GM06990 (cell line): ENCODE results near the gene TLR9.
A peak's percentile ranks its signal among the peaks of the same experiment; 100 is the strongest.

Source experiments
- DNase-seq: peaks from one replicate; pipeline ENCODE4 v3.0.0-alpha.2; 2011; ENCODE audit not compliant: insufficient read length; ENCODE audit errors: extremely low read depth
- H3K27me3 ChIP-seq: replicated peaks from 2 replicates; pipeline ENCODE4 v1.6.0; 2011; ENCODE audit warnings: low read length; ENCODE audit not compliant: control insufficient read depth, insufficient read depth
- H3K36me3 ChIP-seq: 2 replicates; pipeline ENCODE4 v1.5.1; 2011; ENCODE audit warnings: low read length; ENCODE audit not compliant: control insufficient read depth, insufficient read depth
- H3K4me3 ChIP-seq: replicated peaks from 2 replicates; pipeline ENCODE4 v1.5.1; 2011; ENCODE audit warnings: low read depth, mild to moderate bottlenecking, control low read depth, low read length
- CTCF ChIP-seq: IDR thresholded peaks from 2 replicates; pipeline ENCODE4 v1.5.1; 2011; ENCODE audit warnings: low read length, control low read depth, mild to moderate bottlenecking, inconsistent platforms; ENCODE audit not compliant: insufficient read depth, poor library complexity, severe bottlenecking

The TLR9 gene

GRCh38 chr3:52228266-52228665, 2.8 kb upstream of the TLR9 start:
- no peak for TF ChIP-seq CTCF
- H3K36me3 ChIP-seq, result peaks cover 33% of the 10 kb centered on the region
- no peak overlapping the region for H3K4me3 ChIP-seq
- no peaks in the 10 kb centered on the region for H3K27me3 ChIP-seq
- no peak for DNase-seq

GRCh38 chr3:52227766-52228165, 2.3 kb upstream of the TLR9 start:
- Histone ChIP-seq H3K36me3 (peaks cover 35% of the 10 kb centered on the region), H3K27me3 (no peaks in the 10 kb centered on the region), H3K4me3 (no peak overlapping the region)
- no peak for TF ChIP-seq CTCF
- no peak for DNase-seq

DNA sequence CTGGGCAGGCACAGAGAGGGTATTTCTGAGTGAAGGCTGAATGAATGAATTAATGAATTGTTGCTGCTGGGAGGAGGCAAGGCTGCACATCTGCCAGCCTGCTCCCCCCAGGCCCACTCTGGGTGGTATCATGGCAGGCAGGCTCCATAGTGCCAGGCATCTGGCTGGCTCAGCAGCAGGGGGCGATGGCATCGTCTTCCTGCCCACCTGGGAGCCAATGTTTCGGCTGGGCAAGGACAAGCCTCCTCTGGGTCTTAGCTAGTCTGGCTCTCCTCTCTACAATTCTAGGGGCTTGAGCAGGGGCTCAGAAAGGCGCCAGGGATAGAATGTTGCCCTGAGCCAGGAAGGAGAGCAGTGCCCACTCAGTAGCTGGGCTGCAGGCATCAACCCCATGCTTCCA, 1.7 kb upstream of the TLR9 start:
- TF ChIP-seq CTCF, result peak; percentile 11
- DNase-seq, result no peak
- no peak overlapping the region for H3K4me3 ChIP-seq
- no peaks in the 10 kb centered on the region for H3K27me3 ChIP-seq
- H3K36me3 ChIP-seq, result peaks cover 38% of the 10 kb centered on the region

DNA sequence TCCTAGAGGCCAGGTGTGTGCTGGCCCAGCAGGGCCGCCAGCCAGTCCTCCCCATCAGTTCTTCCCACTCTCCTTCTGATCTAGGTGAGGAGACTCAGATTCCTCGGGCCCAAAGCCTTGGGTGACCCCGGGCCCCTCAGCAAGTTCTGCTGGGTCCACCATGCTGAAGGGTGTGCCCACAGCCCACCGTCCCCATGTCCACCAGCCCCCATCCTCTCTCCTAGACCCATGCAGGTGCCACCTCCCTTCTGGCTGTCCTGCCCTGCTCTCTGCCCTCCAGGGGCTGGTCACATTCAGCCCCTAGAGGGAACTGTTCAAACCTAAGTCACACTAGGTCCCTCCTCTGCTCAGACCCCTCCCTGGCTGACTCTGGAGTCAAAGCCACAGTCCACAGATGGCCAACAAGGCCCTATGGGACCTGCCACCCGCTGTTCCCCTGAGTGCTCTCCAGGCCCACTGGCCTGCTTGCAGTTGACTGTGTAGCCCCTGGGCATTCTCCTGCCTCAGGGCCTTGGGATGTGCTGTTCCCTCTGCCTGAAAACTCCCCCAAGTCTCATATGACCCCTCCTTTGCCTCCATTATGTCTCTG, 878 bp upstream of the TLR9 start:
- no peaks in the 10 kb centered on the region for H3K27me3 ChIP-seq
- no peak for DNase-seq
- no peak overlapping the region for H3K4me3 ChIP-seq
- no peak for TF ChIP-seq CTCF
- H3K36me3 ChIP-seq, result peaks cover 34% of the 10 kb centered on the region

DNA sequence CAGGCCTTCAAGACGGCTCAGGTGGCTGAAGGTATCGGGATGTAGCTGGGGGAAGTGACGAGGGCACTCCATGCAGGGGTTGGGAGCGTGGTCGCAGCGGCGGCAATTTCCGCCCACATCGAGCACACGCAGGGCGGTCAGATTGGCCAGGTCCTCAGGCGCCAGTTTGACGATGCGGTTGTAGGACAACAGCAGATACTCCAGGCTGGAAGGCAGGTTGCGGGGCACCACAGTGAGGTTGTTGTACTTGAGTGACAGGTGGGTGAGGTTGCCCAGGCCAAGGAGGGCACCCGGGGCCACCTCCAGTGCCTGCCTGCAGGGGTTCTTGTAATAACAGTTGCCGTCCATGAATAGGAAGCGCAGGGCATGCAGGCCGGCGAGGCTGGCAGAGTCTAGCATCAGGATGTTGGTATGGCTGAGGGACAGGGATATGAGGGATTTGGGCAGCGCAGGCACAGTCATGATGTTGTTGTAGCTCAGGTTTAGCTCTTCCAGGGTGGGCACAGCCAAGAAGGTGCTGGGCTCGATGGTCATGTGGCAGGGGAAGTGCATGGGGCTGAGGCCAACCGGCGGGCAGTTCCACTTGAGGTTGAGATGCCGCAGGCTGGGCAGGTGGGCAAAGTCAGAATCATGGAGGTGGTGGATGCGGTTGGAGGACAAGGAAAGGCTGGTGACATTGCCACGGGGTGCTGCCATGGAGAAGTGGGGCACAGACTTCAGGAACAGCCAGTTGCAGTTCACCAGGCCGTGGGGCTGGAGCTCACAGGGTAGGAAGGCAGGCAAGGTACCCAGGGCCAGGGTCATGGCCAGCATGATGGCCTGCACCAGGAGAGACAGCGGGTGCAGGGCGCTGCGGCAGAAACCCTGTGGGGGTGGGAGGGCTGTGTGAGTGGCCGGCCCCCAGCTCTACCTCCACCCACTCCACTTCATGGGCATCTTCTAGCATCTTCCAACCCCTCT, 1.7 kb downstream of the TLR9 start:
- no peak overlapping the region; the same call in 1 of the 2 replicates for H3K4me3 ChIP-seq
- no peaks in the 10 kb centered on the region for H3K27me3 ChIP-seq
- peaks cover 10% of the 10 kb centered on the region for H3K36me3 ChIP-seq
- no peak for TF ChIP-seq CTCF
- no peak for DNase-seq
